GM19452 (cell line): Measurements from ENCODE around the gene TRAF6.
A peak's percentile ranks its signal among the peaks of the same experiment; 100 is the strongest.

ENCODE experiments used
- ATAC-seq: cut with Tn5 transposase; IDR thresholded peaks from one replicate; pipeline ENCODE4 v1.9.1; 2021; ENCODE audit not compliant: unreplicated experiment

TRAF6 gene

DNA sequence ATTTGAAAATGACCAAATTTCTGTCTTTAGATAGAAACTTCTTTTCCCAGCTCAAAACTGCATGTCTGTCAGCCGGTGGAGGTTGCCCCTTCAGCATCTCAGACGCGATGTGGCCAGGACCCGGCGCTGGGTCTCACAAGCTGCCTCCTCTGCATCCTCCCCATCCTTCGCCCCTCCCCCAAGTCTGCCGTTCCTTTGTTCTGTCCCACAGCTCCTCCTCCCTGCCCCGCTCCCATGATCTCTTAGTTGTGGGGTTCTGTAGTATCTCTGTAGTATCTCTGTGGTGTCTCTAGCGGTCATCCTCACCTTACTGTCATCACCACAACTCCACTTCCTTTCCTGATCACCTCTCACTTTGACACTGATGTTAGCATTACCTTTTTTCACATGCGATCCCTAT lies 49.9 kb downstream of the TRAF6 start:
- no peak for ATAC-seq

GRCh38 chr11:36459046-36459445 lies 51.0 kb downstream of the TRAF6 start:
- ATAC-seq, result no peak

DNA sequence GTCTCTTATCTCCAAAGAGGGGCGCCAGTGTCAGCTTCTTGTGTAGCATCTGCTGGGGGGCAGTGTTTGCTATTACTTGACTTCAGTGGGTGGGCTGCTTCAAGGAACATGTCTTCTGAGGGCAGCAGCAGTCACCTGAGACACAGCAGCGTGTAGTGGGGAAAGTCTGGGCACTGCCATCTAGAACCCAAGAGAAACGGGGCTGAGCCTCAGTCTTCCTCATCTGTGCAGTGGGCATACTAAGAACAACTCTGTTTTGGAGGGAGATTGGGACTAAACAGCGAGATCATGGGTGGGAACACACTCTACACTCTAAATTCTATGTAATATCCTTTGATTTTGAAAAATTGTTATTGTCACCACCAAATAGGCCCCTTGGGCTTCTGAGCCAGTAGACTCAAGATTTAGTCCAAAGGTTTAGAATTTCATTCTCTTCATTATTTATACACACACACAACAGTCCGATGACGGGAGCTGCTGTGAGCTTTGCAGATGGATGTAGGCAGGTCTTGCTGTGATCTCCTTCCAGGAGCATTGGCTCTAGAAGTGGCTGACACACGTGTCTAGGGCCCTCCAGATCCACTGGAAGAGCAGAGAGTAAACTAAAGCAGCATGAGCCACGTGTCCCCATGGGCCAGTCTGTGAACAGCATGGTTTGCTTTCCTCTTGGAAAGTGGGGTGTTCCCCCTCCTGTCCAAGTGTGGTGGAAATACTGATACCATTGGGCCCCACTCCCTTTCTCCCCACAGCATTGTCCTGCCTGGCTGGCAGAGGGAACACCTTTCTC lies 51.8 kb downstream of the TRAF6 start:
- no peak for ATAC-seq

GRCh38 chr11:36456156-36456555 lies 53.9 kb downstream of the TRAF6 start:
- ATAC-seq, result no peak

GRCh38 chr11:36455658-36456111 lies 54.4 kb downstream of the TRAF6 start:
- no peak for ATAC-seq

- ATAC-seq, result no peak
These were observed 55.0 kb downstream of the TRAF6 start for GRCh38 chr11:36454941-36455631.

DNA sequence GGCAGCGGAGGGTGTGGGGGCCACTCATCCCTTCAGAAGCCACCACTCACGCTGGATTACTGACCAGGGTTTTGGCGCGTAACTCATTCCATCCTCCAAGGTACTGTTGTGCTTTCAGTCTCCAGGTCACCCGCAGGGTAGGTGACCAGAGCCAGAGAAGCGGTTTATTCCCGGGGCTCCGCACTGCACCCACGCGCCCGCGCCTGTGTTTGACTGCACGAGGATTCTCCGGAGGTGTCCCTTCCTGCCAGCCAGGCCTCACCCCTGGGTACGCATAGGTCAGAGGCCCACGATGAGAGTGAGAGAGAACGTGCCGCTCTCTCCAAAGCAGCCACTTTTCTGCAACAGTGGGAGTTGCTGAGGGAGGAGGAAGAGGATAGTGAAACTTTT lies 55.5 kb downstream of the TRAF6 start:
- no peak for ATAC-seq

DNA sequence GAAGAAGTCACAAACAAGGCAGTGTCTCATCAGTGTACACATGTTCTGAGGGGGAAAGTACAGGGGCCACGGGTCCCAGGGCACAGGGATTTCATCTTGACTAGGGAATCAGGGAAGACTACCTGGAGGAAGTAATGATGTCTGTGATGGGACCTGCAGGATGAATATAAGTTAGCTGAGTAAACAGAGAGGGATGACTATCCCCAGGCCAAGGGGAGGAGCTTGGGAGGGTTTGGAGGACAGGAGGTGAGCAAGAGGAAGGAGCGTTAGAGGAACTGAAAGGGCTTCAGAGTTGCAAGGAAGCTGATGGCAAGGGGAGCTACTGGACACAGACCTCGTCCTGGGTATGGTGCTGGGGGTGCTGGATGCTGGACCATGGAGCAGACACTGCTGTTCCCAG lies 56.4 kb downstream of the TRAF6 start:
- no peak for ATAC-seq

DNA sequence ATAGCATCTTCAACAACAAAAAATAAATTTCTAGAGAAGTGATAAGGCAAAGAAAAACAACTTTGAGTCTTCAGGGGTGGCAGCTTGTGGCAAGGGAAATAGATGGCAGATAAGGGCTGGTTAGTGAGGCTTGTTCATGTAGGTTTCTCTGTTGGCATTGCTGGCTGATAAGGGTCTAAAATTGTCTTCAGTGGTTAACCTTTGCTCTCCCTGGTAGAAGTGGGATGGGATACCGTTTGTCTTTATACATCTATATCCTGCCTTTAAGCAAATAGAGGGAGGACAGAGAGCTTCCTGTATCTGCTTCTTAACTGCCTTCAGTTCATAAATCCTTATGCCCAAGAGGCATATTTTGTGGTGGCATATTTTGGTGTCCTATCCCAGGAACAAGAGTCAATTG lies 57.1 kb downstream of the TRAF6 start:
- ATAC-seq, result no peak

DNA sequence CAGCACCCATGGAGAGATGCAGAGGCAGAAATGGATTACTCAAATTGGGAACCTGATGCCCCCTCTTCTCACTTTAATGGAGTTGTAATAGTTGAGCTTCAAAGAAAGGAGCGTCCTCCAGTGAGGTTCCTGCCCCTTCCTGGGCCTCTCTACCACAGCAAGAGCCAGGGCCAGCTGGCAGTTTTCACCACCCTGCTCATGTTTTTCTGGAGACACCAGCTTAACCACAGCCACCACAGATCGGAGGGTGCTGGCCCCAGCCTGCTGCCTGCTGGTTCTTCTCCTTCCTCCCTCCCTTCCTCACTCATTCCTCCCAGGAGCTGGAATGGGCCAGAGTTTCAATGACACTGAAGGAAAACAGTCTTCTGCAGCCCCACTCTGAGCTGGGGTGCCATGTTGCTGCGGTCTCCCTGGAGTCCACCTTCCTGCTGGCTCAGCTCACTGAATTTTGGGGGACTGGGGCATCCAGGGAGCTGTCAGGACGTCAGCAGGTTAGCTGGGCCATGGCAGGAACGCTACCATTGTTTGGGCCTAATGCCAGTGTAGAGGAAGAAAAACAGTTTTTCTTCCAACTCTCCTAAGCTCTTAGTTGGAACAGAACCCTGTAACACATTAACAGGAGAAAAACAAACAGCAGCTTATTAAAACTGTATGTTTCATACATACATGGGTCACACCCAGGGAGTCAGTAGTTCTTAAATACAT lies 57.7 kb downstream of the TRAF6 start:
- no peak for ATAC-seq

- no peak for ATAC-seq
These were observed 58.4 kb downstream of the TRAF6 start for GRCh38 chr11:36451681-36452080.

GRCh38 chr11:36451045-36451444 lies 59.0 kb downstream of the TRAF6 start:
- ATAC-seq, result no peak

DNA sequence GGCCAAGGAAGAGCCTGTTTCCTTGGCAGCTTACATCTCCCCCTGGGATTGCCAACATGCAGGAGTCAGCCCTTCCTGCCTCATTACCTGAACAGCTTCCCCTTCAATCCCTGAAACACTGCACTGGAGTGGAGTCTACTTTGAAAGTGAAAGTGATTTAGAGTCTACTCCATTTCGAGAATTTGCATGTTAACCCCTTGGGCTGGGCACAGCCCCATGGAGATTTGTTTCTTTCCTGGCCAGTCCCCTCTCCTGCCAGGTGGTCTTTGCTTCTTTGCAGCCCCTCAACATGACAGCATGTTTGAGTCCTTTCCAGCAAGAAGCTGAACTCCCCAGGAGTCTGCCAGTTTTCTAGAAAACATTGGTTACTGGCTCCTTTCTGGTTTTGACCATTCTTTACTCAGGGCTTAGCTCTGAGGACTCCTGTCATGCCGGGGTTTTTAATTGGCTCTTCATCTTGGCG lies 59.9 kb downstream of the TRAF6 start:
- ATAC-seq, result peak; percentile 76

DNA sequence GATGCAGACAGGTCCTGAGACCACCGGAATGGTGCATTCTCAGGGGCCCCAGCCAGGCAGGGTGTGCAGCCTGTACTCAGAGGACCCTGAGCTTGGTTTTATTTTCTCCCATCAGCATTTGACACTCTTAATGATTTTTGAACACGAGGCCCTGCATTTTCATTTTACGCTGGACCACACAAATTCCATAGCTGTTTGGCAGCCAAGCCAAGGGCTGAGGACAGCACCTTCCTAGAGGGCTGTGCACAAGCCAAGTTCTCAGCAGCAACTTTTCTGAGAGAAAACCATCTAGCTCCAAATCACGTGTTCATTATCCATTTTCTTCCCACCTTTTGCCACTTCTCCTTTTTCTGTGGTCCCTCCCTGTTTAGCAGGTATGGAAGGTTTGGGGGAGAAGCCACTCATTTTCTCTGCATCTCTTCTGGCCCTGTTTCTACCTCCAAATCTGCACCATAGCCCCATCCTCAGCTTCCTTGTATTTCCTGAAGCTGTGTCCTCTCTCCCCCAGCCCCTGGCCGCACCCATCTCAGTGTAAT lies 60.4 kb downstream of the TRAF6 start:
- ATAC-seq, result peak; percentile 31

GRCh38 chr11:36447947-36448346 lies 62.1 kb downstream of the TRAF6 start:
- ATAC-seq, result no peak

GRCh38 chr11:36447514-36447913 lies 62.6 kb downstream of the TRAF6 start:
- ATAC-seq, result no peak

GRCh38 chr11:36446135-36446534 lies 63.9 kb downstream of the TRAF6 start:
- no peak for ATAC-seq

GRCh38 chr11:36443661-36444060 lies 66.4 kb downstream of the TRAF6 start:
- no peak for ATAC-seq

DNA sequence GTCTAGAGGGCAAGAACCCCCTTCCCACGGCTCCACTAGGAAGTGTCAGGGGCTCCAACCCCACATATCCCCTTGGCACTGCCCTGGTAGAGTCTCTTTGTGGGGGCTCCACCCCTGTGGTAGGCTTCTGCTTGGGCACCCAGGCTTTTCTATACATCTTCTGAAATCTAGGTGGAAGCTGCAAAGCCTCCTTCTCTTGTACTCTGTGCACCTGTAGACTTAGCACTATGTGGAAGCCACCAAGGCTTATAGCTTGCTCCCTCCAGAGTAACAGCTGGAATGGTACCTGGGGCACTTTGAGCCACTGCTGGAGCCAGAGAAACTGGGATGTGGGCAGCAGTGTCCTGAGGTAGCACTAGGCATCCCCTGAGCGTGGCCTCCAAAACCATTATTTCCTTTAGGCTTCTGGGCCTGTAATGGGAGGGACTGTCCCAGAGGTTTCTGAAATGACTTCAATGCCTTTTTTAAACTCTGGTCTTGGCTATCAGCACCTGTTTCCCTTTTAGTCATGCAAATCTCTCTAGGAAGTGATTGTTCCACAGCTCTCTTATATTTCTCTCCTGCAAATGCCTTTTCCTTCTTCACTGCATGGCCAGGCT lies 68.4 kb downstream of the TRAF6 start:
- peak; percentile 87 for ATAC-seq

DNA sequence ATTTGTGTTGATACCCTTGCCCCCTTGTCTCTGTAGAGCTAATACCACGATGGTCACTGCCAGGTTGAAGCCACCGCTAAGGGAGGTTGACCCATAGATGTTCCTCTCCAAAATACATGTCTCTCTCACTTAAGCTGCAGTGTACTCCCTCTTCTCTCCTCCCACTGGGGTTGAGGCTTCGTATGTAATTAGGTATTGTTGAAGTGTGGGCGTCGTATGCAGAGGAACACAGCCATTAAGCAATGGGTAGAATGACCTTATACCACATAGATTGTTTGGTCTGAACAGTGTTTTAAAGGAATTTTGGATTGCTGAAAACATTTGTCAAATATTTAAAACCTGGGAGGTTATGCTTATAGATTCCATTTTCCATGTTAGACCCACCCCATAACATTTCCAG lies 71.9 kb downstream of the TRAF6 start:
- no peak for ATAC-seq

GRCh38 chr11:36437413-36437812 lies 72.7 kb downstream of the TRAF6 start:
- no peak for ATAC-seq
